ENCODE data around the gene RALGAPA1. TPM values are rescaled to one million over a fixed set of nuclear protein-coding genes. Genes with fewer than 3 reads are reported as not detected.
A peak's percentile ranks its signal among the peaks of the same experiment; 100 is the strongest.

The RALGAPA1 gene
- total and polyA plus RNA-seq, 9 of the 15 experiments (the other 6 are each of a cell fraction or from before 2014, with no cell fraction given): 2.5 to 16.3 (median 6.2) TPM

GRCh38 chr14:35653045-35653444, 156.1 kb downstream of the RALGAPA1 start:
- DNase-seq (ENCODE audit: extremely low read depth in 1 of 4, low spot score in 3 of 4) (no peak), FAIRE-seq (no peak), ATAC-seq (no peak)
- Histone ChIP-seq H3K27me3 (ENCODE audit: control insufficient read depth in 2 of 2, insufficient read depth in 2 of 2, low read length in 2 of 2) (no peaks in the 10 kb centered on the region), H3K4me1 (replicated peaks in 1 of 2; ENCODE audit: control insufficient read depth in 2 of 2, insufficient read depth in 2 of 2, low read length in 2 of 2) (no peaks in the 10 kb centered on the region), H3K9me3 (replicated peaks; ENCODE audit: control insufficient read depth, insufficient read depth, low read depth, low read length) (no peaks in the 10 kb centered on the region), H3K27ac (ENCODE audit: extremely low read depth, low read depth, low read length) (no peak overlapping the region), H3K9me1 (ENCODE audit: control insufficient read depth, insufficient read depth, low read length) (no peaks in the 10 kb centered on the region), H3K79me2 (ENCODE audit: control insufficient read depth, insufficient read depth, low read length) (no peaks in the 10 kb centered on the region), H3K4me2 (ENCODE audit: insufficient read depth, low read length) (no peak overlapping the region), H4K20me1 (replicated peaks; ENCODE audit: control insufficient read depth, insufficient read depth, low read length) (no peaks in the 10 kb centered on the region), H3K9ac (ENCODE audit: insufficient read depth in 1 of 2, low read depth in 2 of 2, low read length in 2 of 2) (no peak overlapping the region), H3K4me3 (no peak overlapping the region), H2AFZ (ENCODE audit: low read depth, low read length) (no peak overlapping the region), H3K36me3 (ENCODE audit: control insufficient read depth, insufficient read depth, low read length) (no peaks in the 10 kb centered on the region)
- CTCF ChIA-PET (ENCODE audit: low intra/inter-chr PET ratio): no interaction called here
- 44% methylated on average over 1 of the region's 1 CpG for WGBS (ENCODE audit: insufficient coverage, low coverage, missing lambda C conversion rate)
- BruUV-seq (replicated peaks): no TSS peak
- POLR2A ChIA-PET: no interaction called here
- intact Hi-C loops (cut with micrococcal nuclease): no loop called here
- in situ Hi-C loops (cut with MboI): no loop called here
- TF ChIP-seq STAT5A (IDR thresholded peaks at IDR 0.05; ENCODE audit: borderline replicate concordance, low read length) (no peak), MAFF (IDR thresholded peaks at IDR 0.05; ENCODE audit: low read length) (no peak), RFX5 (IDR thresholded peaks at IDR 0.05; ENCODE audit: low read depth, low read length) (no peak), ARID2 (IDR thresholded peaks at IDR 0.05) (no peak), FOXP1 (CRISPR knock-in tag; IDR thresholded peaks at IDR 0.05) (no peak)

- ChIA-PET POLR2A (no interaction called here), CTCF (ENCODE audit: low intra/inter-chr PET ratio) (no interaction called here)
- H3K36me3 ChIP-seq (ENCODE audit: control insufficient read depth, insufficient read depth, low read length): no peaks in the 10 kb centered on the region
- TF ChIP-seq ZNF583 (CRISPR knock-in tag; IDR thresholded peaks at IDR 0.05) (no peak), ZNF146 (CRISPR knock-in tag; IDR thresholded peaks at IDR 0.05; ENCODE audit: unreplicated experiment) (peak; percentile 34)
- no peak overlapping the region for H3K27ac ChIP-seq (ENCODE audit: extremely low read depth, low read depth, low read length)
- FAIRE-seq (no peak), ATAC-seq (no peak), DNase-seq (ENCODE audit: extremely low read depth in 1 of 4, low spot score in 3 of 4) (no peak)
- no TSS peak for BruUV-seq (replicated peaks)
- no peaks in the 10 kb centered on the region for H3K79me2 ChIP-seq (ENCODE audit: control insufficient read depth, insufficient read depth, low read length)
- intact Hi-C loops (cut with micrococcal nuclease): no loop called here
- H3K4me2 ChIP-seq (ENCODE audit: insufficient read depth, low read length): no peak overlapping the region
- no peak overlapping the region for H3K4me3 ChIP-seq
- no peaks in the 10 kb centered on the region for H4K20me1 ChIP-seq (replicated peaks; ENCODE audit: control insufficient read depth, insufficient read depth, low read length)
- H3K9me1 ChIP-seq (ENCODE audit: control insufficient read depth, insufficient read depth, low read length): no peaks in the 10 kb centered on the region
- H2AFZ ChIP-seq (ENCODE audit: low read depth, low read length): no peak overlapping the region
- H3K4me1 ChIP-seq (replicated peaks in 1 of 2; ENCODE audit: control insufficient read depth in 2 of 2, insufficient read depth in 2 of 2, low read length in 2 of 2): no peaks in the 10 kb centered on the region
- in situ Hi-C loops (cut with MboI): no loop called here
- no peaks in the 10 kb centered on the region for H3K27me3 ChIP-seq (ENCODE audit: control insufficient read depth in 2 of 2, insufficient read depth in 2 of 2, low read length in 2 of 2)
- no peak overlapping the region for H3K9ac ChIP-seq (ENCODE audit: insufficient read depth in 1 of 2, low read depth in 2 of 2, low read length in 2 of 2)
- H3K9me3 ChIP-seq (replicated peaks; ENCODE audit: control insufficient read depth, insufficient read depth, low read depth, low read length): no peaks in the 10 kb centered on the region
Observed at GRCh38 chr14:35643513-35643912, 165.6 kb downstream of the RALGAPA1 start.

Data from K562 (cell line).